HepG2 (cell line): ENCODE measurements around the gene MAGI1. TPM values are rescaled to one million over a fixed set of nuclear protein-coding genes. Genes with fewer than 3 reads are reported as not detected.

ENCODE experiments used
- ARHGAP35 ChIP-seq: sonication (generic); formaldehyde crosslinking; IDR thresholded peaks from 2 replicates; pipeline ENCODE4 v1.9.0; 2022; ENCODE audit warnings: mild to moderate bottlenecking, inconsistent platforms, moderate library complexity, missing genetic modification reagents, borderline replicate concordance
- CREB1 ChIP-seq, 2 experiments: fragments of 450-650 bp in 1 of 2; IDR thresholded peaks; 2 replicates each; pipeline ENCODE4 v1.6.1; 2016 to 2017; ENCODE audit warnings: control low read depth in 1 of 2, mild to moderate bottlenecking in 1 of 2, missing compliant biosample characterization in 1 of 2, missing genetic modification characterization in 1 of 2
- HES4 ChIP-seq: sonication (generic); formaldehyde crosslinking; IDR thresholded peaks from 2 replicates; pipeline ENCODE4 v1.9.0; 2021; ENCODE audit warnings: mild to moderate bottlenecking, missing genetic modification reagents, borderline replicate concordance
- HNRNPLL ChIP-seq: fragments of 200-400 bp; formaldehyde crosslinking; IDR thresholded peaks from 2 replicates; pipeline ENCODE4 v1.6.1; 2017; ENCODE audit warnings: mild to moderate bottlenecking, low read depth, low read length; ENCODE audit not compliant: poor library complexity, severe bottlenecking
- MAFF ChIP-seq: IDR thresholded peaks from 2 replicates; pipeline ENCODE4 v1.6.1; 2011; ENCODE audit warnings: low read depth, low read length, improper control_type of control experiment
- NCOA5 ChIP-seq: sonication (generic); formaldehyde crosslinking; IDR thresholded peaks from 2 replicates; pipeline ENCODE4 v1.4.0; 2020; ENCODE audit warnings: missing genetic modification reagents
- NR2F1 ChIP-seq, 2 experiments: fragments of 450-650 bp in 1 of 2; formaldehyde crosslinking in 1 of 2; IDR thresholded peaks; 2 replicates each; pipeline versions ENCODE4 v1.5.0 to v1.6.1; 2016 to 2020; ENCODE audit warnings: mild to moderate bottlenecking in 1 of 2, missing compliant biosample characterization in 1 of 2, missing genetic modification reagents in 1 of 2, moderate library complexity in 1 of 2
- PITX1 ChIP-seq: sonication (generic); formaldehyde crosslinking; IDR thresholded peaks from 2 replicates; pipeline ENCODE4 v1.5.1; 2020; ENCODE audit warnings: mild to moderate bottlenecking, missing genetic modification reagents
- RAD51 ChIP-seq: fragments of 450-650 bp; IDR thresholded peaks from 2 replicates; pipeline ENCODE4 v1.6.1; 2016; ENCODE audit warnings: borderline replicate concordance
- TAF1 ChIP-seq: sonication (generic); formaldehyde crosslinking; IDR thresholded peaks from 2 replicates; pipeline ENCODE4 v1.4.0; 2020; ENCODE audit warnings: missing genetic modification reagents
- TBX2 ChIP-seq: sonication (generic); formaldehyde crosslinking; IDR thresholded peaks from 2 replicates; pipeline ENCODE4 v1.5.0; 2020; ENCODE audit warnings: missing genetic modification reagents, mild to moderate bottlenecking, borderline replicate concordance
- ZBTB21 ChIP-seq: sonication (generic); formaldehyde crosslinking; IDR thresholded peaks from 2 replicates; pipeline ENCODE4 v1.4.0; 2020; ENCODE audit warnings: missing genetic modification reagents
- ZIK1 ChIP-seq: sonication (generic); formaldehyde crosslinking; IDR thresholded peaks from 2 replicates; pipeline ENCODE4 v1.5.0; 2020; ENCODE audit warnings: mild to moderate bottlenecking, low read depth, missing genetic modification reagents, borderline replicate concordance
- ZNF124 ChIP-seq: sonication (generic); formaldehyde crosslinking; IDR thresholded peaks from 2 replicates; pipeline ENCODE4 v1.4.0; 2020; ENCODE audit warnings: missing genetic modification reagents
- ZNF33A ChIP-seq: sonication (generic); formaldehyde crosslinking; IDR thresholded peaks from 2 replicates; pipeline ENCODE4 v1.5.1; 2020; ENCODE audit warnings: missing genetic modification reagents, mild to moderate bottlenecking, moderate library complexity, borderline replicate concordance
- ZNF577 ChIP-seq: sonication (generic); formaldehyde crosslinking; IDR thresholded peaks from 2 replicates; pipeline ENCODE4 v1.4.0; 2020; ENCODE audit warnings: mild to moderate bottlenecking, low read depth, missing genetic modification reagents, borderline replicate concordance
- ZSCAN31 ChIP-seq: sonication (generic); formaldehyde crosslinking; IDR thresholded peaks from 2 replicates; pipeline ENCODE4 v1.5.0; 2020; ENCODE audit warnings: low read depth, mild to moderate bottlenecking, missing genetic modification reagents
- polyA plus RNA-seq, 8 experiments: library from polyadenylated mRNA; depleted of rRNA in 3 of 8; stranded (reverse) in 7 of 8; unstranded in 1 of 8; fragments of >200 nt; fragmentation: Illumina TruSeq in 4 of 8; extraction: Trizol in 4 of 8; gene quantifications; 2 replicates each; pipeline versions ENCODE4 v1.2.1 to v1.2.3, GENCODE V29; 2011 to 2016; ENCODE audit warnings: low read depth in 4 of 8, missing spikeins in 1 of 8, mixed read lengths in 1 of 8; ENCODE audit not compliant: insufficient read depth in 1 of 8
- total RNA-seq, 5 experiments: library from RNA; depleted of rRNA; stranded (reverse); fragments of >200 nt; fragmentation: Illumina TruSeq; extraction: Trizol; gene quantifications; 2 replicates each; pipeline ENCODE4 v1.2.3, GENCODE V29; 2016; ENCODE audit warnings: low read depth in 1 of 5
- TF ChIP-seq, protein P1 (sequence below): sonication (generic); formaldehyde crosslinking; IDR thresholded peaks from 2 replicates; pipeline ENCODE4 v1.4.0; 2020; ENCODE audit warnings: mild to moderate bottlenecking, missing genetic modification reagents
- TF ChIP-seq, protein P2 (sequence below): sonication (generic); formaldehyde crosslinking; conservative IDR thresholded peaks from 2 replicates; pipeline ENCODE4 v1.4.0; 2020; ENCODE audit warnings: missing genetic modification reagents
- TF ChIP-seq, protein P3 (sequence below): sonication (generic); IDR thresholded peaks from 2 replicates; pipeline ENCODE4 v1.6.1; 2016; ENCODE audit warnings: low read depth, borderline replicate concordance

The MAGI1 gene
- total and polyA plus RNA-seq, 2 of the 13 experiments (the other 11 are each of a cell fraction or from before 2014, with no cell fraction given): 22.2 to 26.0 TPM

DNA sequence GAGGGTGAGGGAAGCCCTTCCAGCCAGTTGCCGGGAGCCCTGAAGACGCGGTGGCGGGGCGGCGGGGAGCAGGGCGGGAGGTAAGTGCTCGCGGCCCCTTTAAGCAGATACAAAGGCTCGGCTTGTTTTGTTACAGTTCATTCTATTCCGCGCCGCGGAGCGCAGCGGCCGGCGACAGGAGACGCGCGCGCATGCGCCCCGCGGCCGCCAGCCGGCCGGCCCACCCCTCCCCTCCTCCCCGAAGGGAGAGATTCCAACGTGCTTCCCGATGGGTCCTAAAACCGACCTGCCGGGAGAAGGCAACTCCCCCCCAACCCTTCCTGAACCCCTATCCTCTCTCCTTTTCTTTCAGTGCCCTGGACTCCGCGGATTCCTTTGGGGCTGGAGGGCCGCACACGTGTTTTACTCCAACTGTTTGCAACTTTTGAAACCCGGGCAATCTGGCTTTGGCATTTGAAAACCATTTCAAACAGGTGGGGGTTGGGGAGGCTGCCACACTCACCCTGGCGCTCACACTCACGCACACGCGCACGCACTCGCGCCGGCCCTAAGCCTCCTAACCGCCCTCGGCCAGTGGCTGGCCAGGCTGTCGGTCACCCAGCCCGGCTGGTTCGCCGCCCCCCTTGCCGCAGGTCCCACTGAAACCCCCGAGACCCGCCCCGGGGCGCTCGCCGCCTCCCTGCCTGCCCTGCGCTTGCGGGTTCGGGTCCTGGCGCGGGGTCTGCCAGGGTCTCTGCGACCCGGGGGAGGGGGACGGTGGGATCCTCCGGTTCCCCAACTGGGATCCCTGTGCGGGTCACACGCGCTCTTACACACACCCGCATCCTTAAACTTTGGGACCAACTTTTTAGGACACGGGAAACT is at the start of gene MAGI1 (continued):
- TF ChIP-seq, protein P1, sequence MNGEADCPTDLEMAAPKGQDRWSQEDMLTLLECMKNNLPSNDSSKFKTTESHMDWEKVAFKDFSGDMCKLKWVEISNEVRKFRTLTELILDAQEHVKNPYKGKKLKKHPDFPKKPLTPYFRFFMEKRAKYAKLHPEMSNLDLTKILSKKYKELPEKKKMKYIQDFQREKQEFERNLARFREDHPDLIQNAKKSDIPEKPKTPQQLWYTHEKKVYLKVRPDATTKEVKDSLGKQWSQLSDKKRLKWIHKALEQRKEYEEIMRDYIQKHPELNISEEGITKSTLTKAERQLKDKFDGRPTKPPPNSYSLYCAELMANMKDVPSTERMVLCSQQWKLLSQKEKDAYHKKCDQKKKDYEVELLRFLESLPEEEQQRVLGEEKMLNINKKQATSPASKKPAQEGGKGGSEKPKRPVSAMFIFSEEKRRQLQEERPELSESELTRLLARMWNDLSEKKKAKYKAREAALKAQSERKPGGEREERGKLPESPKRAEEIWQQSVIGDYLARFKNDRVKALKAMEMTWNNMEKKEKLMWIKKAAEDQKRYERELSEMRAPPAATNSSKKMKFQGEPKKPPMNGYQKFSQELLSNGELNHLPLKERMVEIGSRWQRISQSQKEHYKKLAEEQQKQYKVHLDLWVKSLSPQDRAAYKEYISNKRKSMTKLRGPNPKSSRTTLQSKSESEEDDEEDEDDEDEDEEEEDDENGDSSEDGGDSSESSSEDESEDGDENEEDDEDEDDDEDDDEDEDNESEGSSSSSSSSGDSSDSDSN (CRISPR knock-in tag): 0 out of 2 replicates have a peak, but pooled peaks have one; percentile 7
- TF ChIP-seq ZBTB21 (CRISPR knock-in tag) (no peak), ZNF577 (CRISPR knock-in tag) (no peak), ZIK1 (CRISPR knock-in tag) (peak; percentile 45; the same call in 1 of the 2 replicates), TBX2 (CRISPR knock-in tag) (peak; percentile 61), HNRNPLL (peak; percentile 4), ZNF33A (CRISPR knock-in tag) (no peak), MAFF (no peak), RAD51 (no peak), ZSCAN31 (peak; percentile 70; the same call in 1 of the 2 replicates), PITX1 (CRISPR knock-in tag) (no peak; the same call in 1 of the 2 replicates), ZNF124 (peak; percentile 49; the same call in 1 of the 2 replicates), TAF1 (peak; percentile 64), HES4 (CRISPR knock-in tag) (peak; percentile 29; the same call in 1 of the 2 replicates), CREB1 (IDR thresholded peaks at IDR 0.05) (0 out of 2 replicates have a peak, but pooled peaks have one; percentile 29), CREB1 (CRISPR knock-in tag; IDR thresholded peaks at IDR 0.05) (peak; percentile 14; the same call in 1 of the 2 replicates), ARHGAP35 (CRISPR knock-in tag) (peak; percentile 50; the same call in 1 of the 2 replicates), NCOA5 (CRISPR knock-in tag) (no peak), NR2F1 (CRISPR knock-in tag; IDR thresholded peaks at IDR 0.05) (no peak)
- TF ChIP-seq, protein P2, sequence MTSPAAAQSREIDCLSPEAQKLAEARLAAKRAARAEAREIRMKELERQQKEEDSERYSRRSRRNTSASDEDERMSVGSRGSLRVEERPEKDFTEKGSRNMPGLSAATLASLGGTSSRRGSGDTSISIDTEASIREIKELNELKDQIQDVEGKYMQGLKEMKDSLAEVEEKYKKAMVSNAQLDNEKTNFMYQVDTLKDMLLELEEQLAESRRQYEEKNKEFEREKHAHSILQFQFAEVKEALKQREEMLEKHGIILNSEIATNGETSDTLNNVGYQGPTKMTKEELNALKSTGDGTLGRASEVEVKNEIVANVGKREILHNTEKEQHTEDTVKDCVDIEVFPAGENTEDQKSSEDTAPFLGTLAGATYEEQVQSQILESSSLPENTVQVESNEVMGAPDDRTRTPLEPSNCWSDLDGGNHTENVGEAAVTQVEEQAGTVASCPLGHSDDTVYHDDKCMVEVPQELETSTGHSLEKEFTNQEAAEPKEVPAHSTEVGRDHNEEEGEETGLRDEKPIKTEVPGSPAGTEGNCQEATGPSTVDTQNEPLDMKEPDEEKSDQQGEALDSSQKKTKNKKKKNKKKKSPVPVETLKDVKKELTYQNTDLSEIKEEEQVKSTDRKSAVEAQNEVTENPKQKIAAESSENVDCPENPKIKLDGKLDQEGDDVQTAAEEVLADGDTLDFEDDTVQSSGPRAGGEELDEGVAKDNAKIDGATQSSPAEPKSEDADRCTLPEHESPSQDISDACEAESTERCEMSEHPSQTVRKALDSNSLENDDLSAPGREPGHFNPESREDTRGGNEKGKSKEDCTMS: no peak
- TF ChIP-seq, protein P3, sequence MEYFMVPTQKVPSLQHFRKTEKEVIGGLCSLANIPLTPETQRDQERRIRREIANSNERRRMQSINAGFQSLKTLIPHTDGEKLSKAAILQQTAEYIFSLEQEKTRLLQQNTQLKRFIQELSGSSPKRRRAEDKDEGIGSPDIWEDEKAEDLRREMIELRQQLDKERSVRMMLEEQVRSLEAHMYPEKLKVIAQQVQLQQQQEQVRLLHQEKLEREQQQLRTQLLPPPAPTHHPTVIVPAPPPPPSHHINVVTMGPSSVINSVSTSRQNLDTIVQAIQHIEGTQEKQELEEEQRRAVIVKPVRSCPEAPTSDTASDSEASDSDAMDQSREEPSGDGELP: 0 out of 2 replicates have a peak, but pooled peaks have one; percentile 10
